Testis (tissue), 3 donors: Measurements from ENCODE around the gene SND1. TPM values are rescaled to one million over a fixed set of nuclear protein-coding genes. Genes with fewer than 3 reads are reported as not detected.

Source experiments
- DNase-seq: peaks from one replicate; pipeline ENCODE4 v3.0.0-alpha.2; 2019
- H3K27ac ChIP-seq, 2 donors: fragments of 200-600 bp; sonication (generic); one replicate each; pipeline ENCODE4 v1.5.1; 2019
- H3K27me3 ChIP-seq: fragments of 200-600 bp; sonication (generic); one replicate; pipeline ENCODE4 v1.5.1; 2019
- H3K36me3 ChIP-seq: fragments of 200-600 bp; sonication (generic); one replicate; pipeline ENCODE4 v1.5.1; 2017; ENCODE audit warnings: low read depth; ENCODE audit errors: missing control alignments
- H3K4me1 ChIP-seq: fragments of 200-600 bp; sonication (generic); one replicate; pipeline ENCODE4 v1.5.1; 2019
- H3K4me3 ChIP-seq, 2 donors: fragments of 200-600 bp; sonication (generic); one replicate each; pipeline ENCODE4 v1.5.1; 2017 to 2019
- H3K9me3 ChIP-seq: fragments of 200-600 bp; sonication (generic); one replicate; pipeline ENCODE4 v1.5.1; 2017
- CTCF ChIP-seq, 3 experiments: fragments of 450-650 bp in 2 of 3; fragments of 200-600 bp in 1 of 3; sonication (generic) in 1 of 3; IDR thresholded peaks; one replicate each; pipeline ENCODE4 v1.5.1; 2016 to 2019; ENCODE audit warnings: antibody characterized with exemption in 3 of 3, mild to moderate bottlenecking in 2 of 3, moderate library complexity in 1 of 3
- POLR2A ChIP-seq: fragments of 450-650 bp; IDR thresholded peaks from one replicate; pipeline ENCODE4 v1.6.1; 2017; ENCODE audit warnings: antibody characterized with exemption, mild to moderate bottlenecking, moderate library complexity
- WGBS, 2 donors: methylation state at CpG; one replicate each; pipeline ENCODE4 v1.1.5; 2018; 5-methylcytosine and 5-hydroxymethylcytosine counted together
- intact Hi-C: fragments of 100-400 bp; cut with DNase I; formaldehyde crosslinking; loops from one replicate; pipeline ENCODE4 v1.15.1; 2023; ENCODE audit warnings: low total_unique reads
- polyA plus RNA-seq: library from polyadenylated mRNA; stranded (reverse); fragments of 350-450 nt; fragmentation: Illumina TruSeq; extraction: RNeasy Lipid Tissue Mini Kit (QIAGEN cat#74804); gene quantifications from one replicate; pipeline ENCODE4 v1.2.3, GENCODE V29; 2014; ENCODE audit warnings: low read depth, low replicate concordance; ENCODE audit not compliant: insufficient read depth
- total RNA-seq, 2 donors: library from RNA; depleted of rRNA; stranded (reverse); fragments of >200 nt; gene quantifications; one replicate each; pipeline ENCODE4 v1.2.3, GENCODE V29; 2016

SND1 gene
- total and polyA plus RNA-seq, 3 donors from 2014 or later: 132 to 207 (median 179) TPM

GRCh38 chr7:128132426-128133069 is 480.6 kb downstream of the SND1 start:
- Histone ChIP-seq H3K27me3 (no peaks in the 10 kb centered on the region), H3K36me3 (no peaks in the 10 kb centered on the region), H3K9me3 (no peaks in the 10 kb centered on the region), H3K4me3 (no peak overlapping the region), H3K4me1 (peaks cover 10% of the 10 kb centered on the region), H3K27ac (no peak overlapping the region)
- no peak for DNase-seq
- TF ChIP-seq POLR2A (no peak), CTCF (IDR thresholded peaks at IDR 0.05) (no peak)
- WGBS, 2 donors: 76 to 81% methylated on average over 9 of the region's 9 CpGs
- intact Hi-C loops: no loop called here

- peaks cover 10% of the 10 kb centered on the region for H3K4me1 ChIP-seq
- intact Hi-C loops: no loop called here
- no peaks in the 10 kb centered on the region for H3K27me3 ChIP-seq
- H3K36me3 ChIP-seq: no peaks in the 10 kb centered on the region
- H3K9me3 ChIP-seq: no peaks in the 10 kb centered on the region
- TF ChIP-seq POLR2A: no peak
- DNase-seq: no peak
- 6% methylated on average over 6 of the region's 6 CpGs for WGBS, 2 donors
- H3K27ac ChIP-seq: no peak overlapping the region
- peak overlapping the region; percentile 61 to 73 for H3K4me3 ChIP-seq
These were observed 483.1 kb downstream of the SND1 start for GRCh38 chr7:128135159-128135514.

GRCh38 chr7:128135515-128136214 is 483.7 kb downstream of the SND1 start:
- peak; percentile 77 for DNase-seq

GRCh38 chr7:128136215-128136597 is 484.2 kb downstream of the SND1 start:
- intact Hi-C loops: no loop called here
- H3K9me3 ChIP-seq: no peaks in the 10 kb centered on the region
- peaks cover 10% of the 10 kb centered on the region for H3K4me1 ChIP-seq
- peak overlapping the region; percentile 61 to 73 for H3K4me3 ChIP-seq
- WGBS, 2 donors: 0 to 2% methylated on average over 21 to 22 of the region's 22 CpGs
- H3K27me3 ChIP-seq: no peaks in the 10 kb centered on the region
- DNase-seq: no peak
- TF ChIP-seq POLR2A (no peak), CTCF (IDR thresholded peaks at IDR 0.05) (no peak)
- no peak overlapping the region for H3K27ac ChIP-seq
- H3K36me3 ChIP-seq: no peaks in the 10 kb centered on the region

More at GRCh38 chr7:128135515-128136214, 483.7 kb downstream of the SND1 start:
- 0 to 1% methylated on average over 11 to 55 of the region's 57 CpGs for WGBS, 2 donors
- intact Hi-C loops: no loop called here
- H3K9me3 ChIP-seq: no peaks in the 10 kb centered on the region
- H3K36me3 ChIP-seq: no peaks in the 10 kb centered on the region
- H3K27ac ChIP-seq: no peak overlapping the region
- peaks cover 10% of the 10 kb centered on the region for H3K4me1 ChIP-seq
- TF ChIP-seq POLR2A: no peak
- peak; percentile 89 to 96 (median 96) for TF ChIP-seq CTCF (IDR thresholded peaks at IDR 0.05)
- peak overlapping the region; percentile 61 to 73 for H3K4me3 ChIP-seq
- H3K27me3 ChIP-seq: no peaks in the 10 kb centered on the region

- Histone ChIP-seq H3K9me3 (no peaks in the 10 kb centered on the region), H3K27ac (no peak overlapping the region), H3K4me1 (peaks cover 10% of the 10 kb centered on the region), H3K4me3 (no peak overlapping the region), H3K27me3 (no peaks in the 10 kb centered on the region), H3K36me3 (no peaks in the 10 kb centered on the region)
- DNase-seq: no peak
- 40 to 47% methylated on average over 8 to 9 of the region's 9 CpGs for WGBS, 2 donors
- no peak for TF ChIP-seq CTCF (IDR thresholded peaks at IDR 0.05)
- TF ChIP-seq POLR2A: no peak
- intact Hi-C loops: no loop called here
These were observed 485.2 kb downstream of the SND1 start for GRCh38 chr7:128137181-128137580.
